ENCODE data around the gene SIK3.

SIK3 gene

GRCh38 chr11:116918925-116919655 lies 179.1 kb downstream of the SIK3 start:
- no peak for DNase-seq

- DNase-seq, result no peak
Observed at GRCh38 chr11:116917632-116918031, 180.6 kb downstream of the SIK3 start.

- DNase-seq, result no peak
Observed at GRCh38 chr11:116916886-116917285, 181.3 kb downstream of the SIK3 start.

- DNase-seq, result no peak
Observed at GRCh38 chr11:116916052-116916451, 182.2 kb downstream of the SIK3 start.

GRCh38 chr11:116913000-116913399 lies 185.2 kb downstream of the SIK3 start:
- peak; percentile 56 for DNase-seq

GRCh38 chr11:116911976-116912734 lies 186.1 kb downstream of the SIK3 start:
- DNase-seq, result no peak

GRCh38 chr11:116910847-116911246 lies 187.4 kb downstream of the SIK3 start:
- DNase-seq, result no peak

GRCh38 chr11:116910378-116910777 lies 187.8 kb downstream of the SIK3 start:
- DNase-seq, result no peak

GRCh38 chr11:116909245-116909644 lies 189.0 kb downstream of the SIK3 start:
- DNase-seq, result no peak

- no peak for DNase-seq
Observed at GRCh38 chr11:116906479-116906878, 191.7 kb downstream of the SIK3 start.

- DNase-seq, result no peak
Observed at GRCh38 chr11:116903090-116903489, 195.1 kb downstream of the SIK3 start.

- no peak for DNase-seq
Observed at GRCh38 chr11:116901964-116902688, 196.1 kb downstream of the SIK3 start.

GRCh38 chr11:116901211-116901610 lies 197.0 kb downstream of the SIK3 start:
- DNase-seq, result no peak

- DNase-seq, result no peak
Observed at GRCh38 chr11:116896211-116896610, 202.0 kb downstream of the SIK3 start.

GRCh38 chr11:116895048-116895757 lies 203.0 kb downstream of the SIK3 start:
- DNase-seq, result no peak

GRCh38 chr11:116893906-116894305 lies 204.3 kb downstream of the SIK3 start:
- DNase-seq, result no peak

GRCh38 chr11:116893437-116893836 lies 204.8 kb downstream of the SIK3 start:
- DNase-seq, result no peak

GRCh38 chr11:116892374-116892773 lies 205.9 kb downstream of the SIK3 start:
- DNase-seq, result no peak

- DNase-seq, result no peak
Observed at GRCh38 chr11:116891746-116892145, 206.5 kb downstream of the SIK3 start.

GRCh38 chr11:116890607-116891006 lies 207.6 kb downstream of the SIK3 start:
- no peak for DNase-seq

GRCh38 chr11:116890193-116890592 lies 208.0 kb downstream of the SIK3 start:
- no peak for DNase-seq

- no peak for DNase-seq
Observed at GRCh38 chr11:116888884-116889549, 209.2 kb downstream of the SIK3 start.

Data from NCI-H226 (cell line).